K562 (cell line): ENCODE data around the gene RAPGEF5. TPM values are rescaled to one million over a fixed set of nuclear protein-coding genes. Genes with fewer than 3 reads are reported as not detected.

ENCODE experiments used
- ATAC-seq: fragments of 200-7000 bp; cut with Tn5 transposase; 3 replicates; pipeline ENCODE4 v1.9.1; 2020; ENCODE audit warnings: moderate library complexity
- BruUV-seq: library from RNA; stranded (reverse); fragments of 400-500 nt; replicated peaks from 2 replicates; lab custom pipeline; 2021; lab: Mats Ljungman, UMichigan
- CTCF ChIA-PET: fragments of 300-600 bp; formaldehyde crosslinking; extraction: SDS; loops from one replicate; lab custom pipeline; 2021; ENCODE audit warnings: low intra/inter-chr PET ratio; lab: Yijun Ruan, JAX
- POLR2A ChIA-PET: fragments of 300-600, 350-650 bp; sonication (Branson Sonifier 250); formaldehyde crosslinking; extraction: SDS; loops from one replicate; lab custom pipeline; 2021; ENCODE audit warnings: antibody characterized with exemption, inconsistent platforms; lab: Yijun Ruan, JAX
- DNase-seq, 4 experiments: peaks; one replicate each; pipeline versions ENCODE4 v3.0.0 to v3.0.0-alpha.2; 2011 to 2018; ENCODE audit warnings: low spot score in 3 of 4, mixed read lengths in 3 of 4; ENCODE audit errors: extremely low read depth in 1 of 4
- FAIRE-seq: peaks from 2 replicates; lab custom pipeline; 2011; peaks lifted over from hg19 to GRCh38; lab: Jason Lieb, UNC
- H2AFZ ChIP-seq: 2 replicates; pipeline ENCODE4 v1.6.0; 2011; ENCODE audit warnings: low read depth, low read length, control low read depth, inconsistent platforms
- H3K27ac ChIP-seq: fragments of 200-600 bp; 3 replicates; pipeline ENCODE4 v1.8.0; 2011; ENCODE audit warnings: low read depth, mild to moderate bottlenecking, control low read depth, inconsistent platforms, low read length, moderate library complexity, mixed read lengths; ENCODE audit errors: extremely low read depth
- H3K27me3 ChIP-seq, 2 experiments: fragments of 300-600 bp in 1 of 2; 2 replicates in 1 of 2; 3 replicates in 1 of 2; pipeline versions ENCODE4 v1.6.0 to v1.8.0; 2011; ENCODE audit warnings: inconsistent platforms in 2 of 2, low read length in 2 of 2, mild to moderate bottlenecking in 1 of 2, mixed read lengths in 1 of 2, moderate library complexity in 1 of 2; ENCODE audit not compliant: control insufficient read depth in 2 of 2, insufficient read depth in 2 of 2
- H3K36me3 ChIP-seq: fragments of 300-600 bp; 3 replicates; pipeline ENCODE4 v1.8.0; 2011; ENCODE audit warnings: mild to moderate bottlenecking, low read length, inconsistent platforms; ENCODE audit not compliant: control insufficient read depth, insufficient read depth
- H3K4me1 ChIP-seq, 2 experiments: fragments of 200-600 bp in 1 of 2; replicated peaks in 1 of 2; 2 replicates in 1 of 2; 3 replicates in 1 of 2; pipeline versions ENCODE4 v1.5.1 to v1.8.0; 2011; ENCODE audit warnings: inconsistent platforms in 2 of 2, low read length in 2 of 2, mild to moderate bottlenecking in 1 of 2, mixed read lengths in 1 of 2, moderate library complexity in 1 of 2; ENCODE audit not compliant: control insufficient read depth in 2 of 2, insufficient read depth in 2 of 2
- H3K4me2 ChIP-seq: 2 replicates; pipeline ENCODE4 v1.6.1; 2011; ENCODE audit warnings: low read length, control low read depth, inconsistent platforms, mixed read lengths; ENCODE audit not compliant: insufficient read depth
- H3K4me3 ChIP-seq: fragments of 200-600 bp; sonication (generic), shearing (Covaris generic); 2 replicates; pipeline ENCODE4 v1.5.1; 2016; ENCODE audit warnings: control low read depth, inconsistent platforms
- H3K79me2 ChIP-seq: fragments of 200-600 bp; 3 replicates; pipeline ENCODE4 v1.8.0; 2011; ENCODE audit warnings: low read length, inconsistent platforms; ENCODE audit not compliant: control insufficient read depth, insufficient read depth
- H3K9ac ChIP-seq, 2 experiments: 2 replicates each; pipeline versions ENCODE4 v1.6.0 to v1.6.1; 2011; ENCODE audit warnings: low read depth in 2 of 2, low read length in 2 of 2, control low read depth in 1 of 2, inconsistent platforms in 1 of 2, mild to moderate bottlenecking in 1 of 2, mixed read lengths in 1 of 2; ENCODE audit not compliant: insufficient read depth in 1 of 2
- H3K9me1 ChIP-seq: one replicate; pipeline ENCODE4 v1.6.0; 2011; ENCODE audit warnings: inconsistent platforms, mild to moderate bottlenecking, low read length, moderate library complexity; ENCODE audit not compliant: control insufficient read depth, insufficient read depth
- H3K9me3 ChIP-seq: replicated peaks from 2 replicates; pipeline ENCODE4 v1.5.1; 2011; ENCODE audit warnings: low read depth, low read length, inconsistent platforms; ENCODE audit not compliant: control insufficient read depth, insufficient read depth
- H4K20me1 ChIP-seq: replicated peaks from 2 replicates; pipeline ENCODE4 v1.6.1; 2011; ENCODE audit warnings: low read length, inconsistent platforms, mixed read lengths; ENCODE audit not compliant: control insufficient read depth, insufficient read depth
- ATF1 ChIP-seq, 2 experiments: fragments of 450-650 bp in 1 of 2; IDR thresholded peaks; 2 replicates each; pipeline ENCODE4 v1.6.1; 2016; ENCODE audit warnings: missing compliant biosample characterization in 1 of 2, missing genetic modification characterization in 1 of 2
- DIDO1 ChIP-seq: fragments of 450-650 bp; IDR thresholded peaks from 2 replicates; pipeline ENCODE4 v1.6.1; 2016; ENCODE audit warnings: low read depth, missing biosample characterization, missing genetic modification characterization
- HDAC2 ChIP-seq: fragments of 450-650 bp; IDR thresholded peaks from 2 replicates; pipeline ENCODE4 v1.6.1; 2016; ENCODE audit warnings: mild to moderate bottlenecking
- KLF10 ChIP-seq: fragments of 250-450 bp; sonication (Bioruptor Pico); IDR thresholded peaks from 2 replicates; pipeline ENCODE4 v1.6.1; 2021; ENCODE audit warnings: matching md5 sums
- NR4A1 ChIP-seq, 2 experiments: fragments of 250-450 bp in 1 of 2; fragments of 450-650 bp in 1 of 2; sonication (Bioruptor Pico) in 1 of 2; IDR thresholded peaks; 2 replicates each; pipeline versions ENCODE4 v1.4.0 to v1.6.1; 2016 to 2020; ENCODE audit warnings: mild to moderate bottlenecking in 2 of 2, missing compliant biosample characterization in 1 of 2, missing genetic modification characterization in 1 of 2, moderate library complexity in 1 of 2
- PATZ1 ChIP-seq: fragments of 250-450 bp; sonication (Bioruptor Pico); IDR thresholded peaks from 2 replicates; pipeline ENCODE4 v1.5.0; 2020; ENCODE audit warnings: mild to moderate bottlenecking, borderline replicate concordance
- TBP ChIP-seq: optimal IDR thresholded peaks from 2 replicates; pipeline ENCODE3; 2011; ENCODE audit warnings: low read depth, low read length, improper control_type of control experiment
- ZBTB2 ChIP-seq: fragments of 450-650 bp; IDR thresholded peaks from 2 replicates; pipeline ENCODE4 v1.6.1; 2016; ENCODE audit warnings: antibody characterized with exemption
- ZNF212 ChIP-seq: fragments of 450-650 bp; formaldehyde crosslinking; IDR thresholded peaks from 2 replicates; pipeline ENCODE4 v1.4.0; 2020; ENCODE audit warnings: mild to moderate bottlenecking
- ZNF280A ChIP-seq: fragments of 450-650 bp; IDR thresholded peaks from 2 replicates; pipeline ENCODE4 v1.6.1; 2018; ENCODE audit warnings: mild to moderate bottlenecking, low read depth; ENCODE audit not compliant: partially characterized antibody
- ZNF655 ChIP-seq: fragments of 250-450 bp; sonication (Bioruptor Pico); IDR thresholded peaks from 2 replicates; pipeline ENCODE4 v1.5.0; 2021
- ZNF76 ChIP-seq: fragments of 250-450 bp; sonication (Bioruptor Pico); IDR thresholded peaks from 2 replicates; pipeline ENCODE4 v1.4.0; 2020; ENCODE audit warnings: mild to moderate bottlenecking, moderate library complexity, borderline replicate concordance
- ZNF780A ChIP-seq: fragments of 250-450 bp; sonication (Bioruptor Pico); IDR thresholded peaks from 2 replicates; pipeline ENCODE4 v1.5.0; 2021; ENCODE audit warnings: mild to moderate bottlenecking
- in situ Hi-C: fragments of 300-500 bp; cut with MboI; formaldehyde crosslinking; loops from 4 replicates; pipeline ENCODE4 v1.15.0; 2018; ENCODE audit warnings: inconsistent platforms, mixed read lengths
- intact Hi-C: fragments of 100-400 bp; cut with micrococcal nuclease; formaldehyde crosslinking; loops from 2 replicates; pipeline ENCODE4 v1.14.2; 2022
- polyA plus RNA-seq, 8 experiments: library from polyadenylated mRNA; depleted of rRNA in 4 of 8; stranded (reverse) in 5 of 8; unstranded in 3 of 8; fragments of >200 nt; fragmentation: Nextera tagmentation in 2 of 8; fragmentation: Illumina TruSeq in 1 of 8; extraction: Ambion mirVana in 2 of 8; extraction: Trizol in 1 of 8; gene quantifications; 2 replicates each; pipeline versions ENCODE4 v1.2.1 to v1.2.3, GENCODE V29; 2011 to 2014; ENCODE audit warnings: inconsistent platforms in 1 of 8, missing spikeins in 1 of 8
- total RNA-seq, 7 experiments: library from RNA; depleted of rRNA in 6 of 7; stranded (reverse); fragments of >200 nt in 6 of 7; fragmentation: Illumina TruSeq in 2 of 7; extraction: Trizol in 2 of 7; gene quantifications; 2 replicates each; pipeline versions ENCODE4 v1.2.1 to v1.2.3, GENCODE V29; 2011 to 2021; ENCODE audit warnings: low replicate concordance in 1 of 7

The RAPGEF5 gene
- total and polyA plus RNA-seq, 9 of the 15 experiments (the other 6 are each of a cell fraction or from before 2014, with no cell fraction given), result 0.39 to 2.0 (median 1.1) TPM

- TF ChIP-seq ZNF655 (CRISPR knock-in tag) (no peak), NR4A1 (CRISPR knock-in tag; IDR thresholded peaks at IDR 0.05) (no peak), NR4A1 (tag; IDR thresholded peaks at IDR 0.05) (no peak), ATF1 (CRISPR knock-in tag; IDR thresholded peaks at IDR 0.05) (no peak), ATF1 (tag; IDR thresholded peaks at IDR 0.05) (no peak)
- TF ChIP-seq, all 486 proteins: peak for 0
Measured at GRCh38 chr7:22207724-22208225, 149.2 kb downstream of the RAPGEF5 start (continued).

GRCh38 chr7:22205631-22206030 is 151.3 kb downstream of the RAPGEF5 start:
- Histone ChIP-seq H3K27me3 (no peaks in the 10 kb centered on the region), H3K36me3 (no peaks in the 10 kb centered on the region), H3K4me3 (no peak overlapping the region), H3K9ac (no peak overlapping the region), H3K4me2 (no peak overlapping the region), H3K79me2 (no peaks in the 10 kb centered on the region), H4K20me1 (no peaks in the 10 kb centered on the region), H3K9me1 (no peaks in the 10 kb centered on the region), H2AFZ (no peak overlapping the region), H3K4me1 (no peaks in the 10 kb centered on the region), H3K9me3 (no peaks in the 10 kb centered on the region), H3K27ac (no peak overlapping the region)
- CTCF ChIA-PET, result no interaction called here
- no peak for DNase-seq
- intact Hi-C loops, result no loop called here
- no peak for FAIRE-seq
- ATAC-seq, result no peak
- in situ Hi-C loops, result no loop called here
- TF ChIP-seq ZNF280A, result no peak
- TF ChIP-seq TBP, result no peak
- no peak for TF ChIP-seq ZNF212 (CRISPR knock-in tag)
- TF ChIP-seq DIDO1 (tag), result no peak
- no peak for TF ChIP-seq ZBTB2
- no peak for TF ChIP-seq HDAC2
- no peak for TF ChIP-seq PATZ1 (CRISPR knock-in tag)
- TF ChIP-seq KLF10, result no peak
- TF ChIP-seq ZNF780A, result no peak
- no peak for TF ChIP-seq ZNF76 (CRISPR knock-in tag)
- no TSS peak for BruUV-seq
- POLR2A ChIA-PET, result interaction anchor here (1.5 kb wide), 1 partner anchor 46 kb away, joined by 5 read pairs; no protein-coding TSS in a partner anchor
